Hematopoietic multipotent progenitor cell treated with erythropoietin and hydrocortisone succinate and interleukin-3 and kit ligand, for 4 days (in vitro differentiated cells): Measurements from ENCODE around the gene COPS4.
A peak's percentile ranks its signal among the peaks of the same experiment; 100 is the strongest.

Source experiments
- DNase-seq: peaks from one replicate; pipeline ENCODE4 v3.0.0-alpha.2; 2015

The COPS4 gene

DNA sequence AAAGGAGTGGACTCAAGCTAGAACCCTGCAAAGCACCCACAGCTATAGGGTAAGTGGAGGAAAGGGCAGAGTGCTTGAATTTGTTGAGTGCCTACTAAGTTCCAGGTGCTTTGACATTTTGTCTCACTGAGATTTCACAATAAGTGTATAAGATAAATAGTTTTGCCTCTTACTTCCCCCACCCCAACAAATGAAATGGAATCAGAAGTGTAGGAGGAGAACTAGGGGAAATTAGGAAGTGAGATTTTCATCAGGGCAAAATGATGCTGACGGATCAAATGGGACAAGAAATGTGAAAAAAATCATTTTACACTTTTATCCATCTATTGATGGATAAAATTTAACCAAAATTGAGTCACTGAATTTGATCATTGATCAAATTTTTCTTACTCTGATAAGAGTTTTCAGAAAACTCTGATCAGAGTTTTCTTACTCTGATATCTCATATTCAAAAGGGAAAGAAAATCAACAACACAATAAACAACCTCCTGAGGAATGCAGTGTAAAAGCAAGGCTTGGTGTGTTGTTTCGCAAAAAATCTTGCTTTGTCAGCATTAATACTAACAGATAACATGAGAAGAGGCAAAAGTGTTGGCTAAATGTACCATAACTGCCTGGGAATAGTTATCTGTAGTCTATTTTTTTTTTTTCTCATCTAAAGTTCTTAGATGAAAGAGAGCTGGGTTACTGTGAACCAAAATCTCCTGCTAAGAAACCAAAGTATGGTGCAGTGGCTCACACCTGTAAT lies 54.6 kb downstream of the COPS4 start:
- DNase-seq = no peak

DNA sequence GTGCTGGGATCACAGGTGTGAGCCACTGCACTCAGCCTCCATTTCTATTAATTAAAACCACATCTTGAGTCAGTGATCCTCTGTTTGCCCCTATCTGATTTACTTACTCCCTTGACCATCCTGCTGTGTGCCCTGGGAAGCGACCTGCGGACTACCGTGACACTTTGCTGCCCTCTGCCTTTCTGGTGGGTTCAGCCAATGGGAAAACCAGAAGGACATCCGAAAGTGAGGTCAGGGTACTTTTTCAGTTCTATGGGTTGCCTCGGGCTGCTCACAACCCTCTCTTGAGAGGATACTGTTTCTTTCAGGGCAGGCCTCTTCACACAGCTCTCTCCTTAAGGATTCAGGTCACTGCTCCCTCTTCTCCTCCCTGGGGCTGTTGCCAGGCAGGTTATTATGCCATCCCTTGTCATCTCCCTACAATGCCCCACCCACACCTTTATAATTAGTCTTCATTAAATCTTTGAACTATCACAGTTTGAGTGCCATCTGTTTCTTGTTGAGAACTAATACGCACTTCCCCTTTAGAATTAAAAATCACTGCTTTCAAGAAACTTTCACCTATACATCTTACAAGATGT lies 58.2 kb downstream of the COPS4 start:
- DNase-seq = no peak

DNA sequence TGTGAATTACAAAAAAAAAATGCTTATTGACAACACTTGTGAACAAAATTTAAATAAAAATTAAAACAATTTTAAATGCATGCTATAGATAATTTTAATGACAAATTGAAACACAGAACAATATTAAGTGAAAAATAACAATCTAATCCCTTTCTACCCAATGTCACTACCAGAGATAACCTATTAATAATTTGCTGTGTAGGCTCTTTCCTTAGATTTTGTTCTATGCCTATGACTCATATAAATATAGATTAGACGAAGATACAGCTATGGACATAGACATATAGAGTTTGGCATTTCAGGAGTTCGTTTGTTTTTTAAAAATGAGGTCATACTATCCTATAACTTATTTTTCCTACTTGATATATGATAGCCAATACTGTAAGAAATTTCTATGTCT lies 61.4 kb downstream of the COPS4 start:
- no peak for DNase-seq

DNA sequence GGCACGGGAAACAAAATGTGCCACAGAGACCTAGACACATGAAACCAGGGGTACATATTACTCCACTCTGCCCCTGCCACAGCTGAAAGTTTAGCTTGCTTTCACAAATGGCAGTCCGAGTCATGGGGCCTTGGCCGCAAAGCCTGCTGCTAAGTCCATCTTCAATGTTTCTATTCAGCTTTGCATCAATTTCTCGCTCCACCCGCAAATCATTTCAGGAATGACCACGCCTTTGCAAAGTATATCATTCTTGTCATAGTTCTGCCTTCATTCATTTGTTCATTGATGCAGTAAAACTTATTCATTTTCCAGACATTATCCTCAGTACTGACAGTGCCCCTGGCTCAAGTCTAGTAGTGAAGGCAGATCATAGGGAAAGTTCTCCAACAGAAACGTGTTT lies 70.0 kb downstream of the COPS4 start:
- DNase-seq = no peak

DNA sequence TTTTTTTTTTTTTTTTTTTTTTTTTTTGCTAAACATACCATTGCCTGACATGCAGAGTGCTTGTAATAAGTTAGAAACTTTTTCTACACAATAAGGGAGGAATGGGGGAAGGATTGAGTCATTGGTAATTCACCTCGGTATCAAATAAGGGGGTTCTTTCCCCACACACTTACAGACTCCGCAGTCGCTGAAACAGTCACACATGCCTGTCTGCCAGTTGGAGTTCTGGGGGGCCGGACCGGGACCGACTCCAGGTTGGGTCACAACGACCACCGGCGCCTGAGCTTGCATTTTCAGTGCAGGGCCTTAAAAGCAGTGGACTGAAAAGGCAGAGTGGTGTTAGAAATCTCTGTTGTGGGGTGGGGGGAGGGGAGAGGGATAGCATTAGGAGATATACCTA lies 72.6 kb downstream of the COPS4 start:
- no peak for DNase-seq

DNA sequence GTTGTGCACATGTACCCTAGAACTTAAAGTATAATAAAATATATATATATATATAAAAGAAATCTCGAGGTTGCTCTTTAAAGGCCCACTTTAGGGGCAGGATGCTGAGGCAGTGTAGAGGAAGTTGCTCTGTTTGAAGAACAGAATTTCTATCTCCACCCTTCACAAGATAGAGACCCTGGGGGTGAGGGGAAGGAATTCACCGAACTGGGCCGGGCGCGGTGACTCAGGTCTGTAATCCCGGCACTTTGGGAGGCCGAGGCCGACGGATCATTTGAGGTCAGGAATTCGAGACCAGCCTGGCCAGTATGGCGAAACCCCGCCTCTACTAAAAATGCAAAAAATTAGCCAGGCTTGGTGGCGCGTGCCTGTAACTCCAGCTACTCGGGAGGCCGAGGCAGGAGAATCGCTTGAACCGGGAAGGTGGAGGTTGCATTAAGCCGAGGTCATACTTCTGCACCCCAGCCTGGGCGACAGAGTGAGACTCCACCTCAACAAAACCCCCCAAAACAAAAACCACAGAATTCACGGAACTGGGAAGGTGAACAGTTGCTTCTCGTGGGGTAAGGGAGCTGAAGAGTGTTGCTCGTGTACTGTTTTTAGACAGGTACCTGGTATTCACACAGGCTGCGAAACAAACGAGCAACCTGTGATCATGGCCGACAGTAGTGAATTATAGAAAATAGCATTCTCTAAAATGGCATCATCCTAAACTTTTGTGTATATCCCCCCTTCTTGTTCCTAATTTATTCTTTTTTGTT lies 73.3 kb downstream of the COPS4 start:
- no peak for DNase-seq

DNA sequence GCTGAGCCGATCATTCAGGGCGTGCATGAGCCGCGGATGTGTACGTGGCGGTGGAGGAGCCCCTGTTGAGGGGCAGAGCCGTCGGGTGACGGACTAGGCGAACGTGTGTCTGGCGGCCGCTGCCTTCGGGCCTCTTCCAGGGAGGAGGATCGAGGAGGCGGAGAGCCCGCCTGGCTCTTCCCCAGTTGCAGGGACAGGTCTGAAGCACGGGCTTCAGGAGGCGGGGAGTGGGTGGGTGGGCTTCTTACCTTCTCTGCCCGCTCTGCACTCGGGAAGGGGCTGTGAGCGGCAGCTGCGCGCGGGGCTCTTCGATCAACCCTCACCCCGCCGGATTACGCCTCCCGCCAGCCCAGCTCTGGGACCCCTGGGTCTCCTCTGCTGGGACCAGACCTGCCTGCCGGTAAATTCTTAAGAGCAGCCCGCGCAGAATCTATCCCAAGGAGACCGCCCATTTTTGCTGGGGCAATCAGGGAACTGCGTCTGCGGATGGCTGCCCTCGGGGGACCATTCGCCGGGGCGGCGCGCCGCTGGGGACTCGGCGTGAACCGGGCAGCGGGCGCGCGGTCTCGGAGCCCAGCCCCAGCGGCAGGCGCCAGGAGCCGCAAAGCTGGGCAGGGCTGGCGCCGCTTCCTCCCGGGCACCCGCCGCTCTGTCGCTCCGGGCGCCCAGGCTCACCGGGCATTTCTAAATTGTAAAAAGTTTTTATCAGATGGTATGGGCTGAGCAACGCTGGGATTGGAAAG lies 74.7 kb downstream of the COPS4 start:
- peak; percentile 72 for DNase-seq

DNA sequence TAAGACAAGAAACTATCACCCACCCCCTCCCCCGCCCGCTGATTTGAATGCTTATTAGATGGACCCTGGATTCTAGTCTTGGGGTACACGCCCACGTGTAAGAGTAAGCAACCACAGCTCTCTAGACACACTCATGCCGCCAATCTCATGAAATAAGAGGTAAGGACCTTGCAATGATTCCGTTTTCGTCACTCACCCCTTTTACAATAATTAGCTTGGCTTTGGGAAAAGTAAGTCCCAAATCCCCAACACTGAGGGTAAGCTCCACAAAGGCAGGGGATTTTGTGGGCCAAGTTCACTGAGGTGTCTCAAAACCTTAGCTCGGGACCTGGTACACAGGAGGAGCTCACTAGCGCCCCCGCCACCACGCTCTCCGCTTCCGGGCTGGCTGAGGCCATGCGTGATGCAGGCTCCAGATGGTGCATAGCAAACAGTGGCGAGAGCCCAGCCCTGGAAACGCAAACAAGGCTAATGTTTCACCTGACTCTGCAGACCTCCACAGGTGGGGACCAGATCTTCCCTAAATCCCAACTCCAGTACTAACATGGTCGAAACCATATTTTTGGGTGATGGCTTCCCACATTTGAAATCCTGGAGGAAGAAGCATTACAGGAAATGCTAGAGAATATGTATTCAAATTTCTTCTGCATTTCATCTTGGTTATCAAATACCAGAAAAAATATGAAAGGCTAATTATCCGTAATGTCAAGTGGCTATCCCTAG lies 75.4 kb downstream of the COPS4 start:
- DNase-seq = peak; percentile 95

DNA sequence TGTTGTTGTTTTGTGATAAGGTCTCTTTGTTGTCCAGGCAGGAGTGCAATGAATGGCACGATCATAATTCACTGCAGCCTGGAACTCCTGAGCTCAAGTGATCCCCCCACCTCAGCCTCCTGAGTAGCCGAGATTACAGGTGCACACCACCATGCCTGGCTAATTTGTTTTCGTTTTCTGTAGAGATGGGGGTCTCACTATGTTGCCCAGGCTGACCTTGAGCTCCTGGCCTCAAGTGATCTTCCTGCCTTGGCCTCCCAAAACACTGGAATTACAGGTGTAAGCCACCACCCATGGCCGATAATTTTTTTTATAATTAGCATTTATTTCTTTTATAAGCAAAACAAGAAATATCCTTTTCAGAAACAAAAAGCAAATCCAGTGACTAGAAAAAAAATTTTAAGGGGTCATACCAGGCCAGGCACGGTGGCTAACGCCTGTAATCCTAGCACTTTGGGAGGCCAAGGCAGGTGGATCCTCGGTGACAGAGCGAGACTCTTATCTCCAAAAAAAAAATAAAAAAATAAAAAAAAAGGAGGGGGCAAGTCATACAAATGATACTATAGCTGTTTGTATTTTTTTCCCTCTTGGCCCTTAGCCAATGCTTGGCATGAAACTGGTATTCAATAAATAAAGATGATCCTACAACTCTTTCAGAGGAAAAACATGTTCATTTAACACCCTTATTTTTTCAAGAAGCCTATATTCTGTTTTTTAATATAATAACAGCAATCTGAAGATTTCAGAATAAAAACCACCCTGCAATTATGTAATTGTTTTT lies 76.2 kb downstream of the COPS4 start:
- peak; percentile 52 for DNase-seq

DNA sequence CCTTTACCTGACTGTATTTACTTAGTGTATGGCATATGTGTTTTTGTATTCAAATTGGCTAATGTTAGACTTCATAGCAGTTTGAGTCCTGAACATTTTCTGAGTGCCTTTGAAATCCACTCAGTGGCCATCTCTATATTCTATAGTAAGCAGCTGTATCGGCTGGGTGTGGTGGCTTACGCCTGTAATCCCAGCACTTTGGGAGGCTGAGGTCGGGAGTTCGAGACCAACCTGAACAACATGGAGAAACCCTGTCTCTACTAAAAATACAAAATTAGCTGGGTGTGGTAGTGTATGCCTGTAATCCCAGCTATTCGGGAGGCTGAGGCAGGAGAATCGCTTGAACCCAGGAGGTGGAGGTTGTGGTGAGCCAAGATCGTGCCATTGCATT lies 76.8 kb downstream of the COPS4 start:
- DNase-seq = peak; percentile 50

DNA sequence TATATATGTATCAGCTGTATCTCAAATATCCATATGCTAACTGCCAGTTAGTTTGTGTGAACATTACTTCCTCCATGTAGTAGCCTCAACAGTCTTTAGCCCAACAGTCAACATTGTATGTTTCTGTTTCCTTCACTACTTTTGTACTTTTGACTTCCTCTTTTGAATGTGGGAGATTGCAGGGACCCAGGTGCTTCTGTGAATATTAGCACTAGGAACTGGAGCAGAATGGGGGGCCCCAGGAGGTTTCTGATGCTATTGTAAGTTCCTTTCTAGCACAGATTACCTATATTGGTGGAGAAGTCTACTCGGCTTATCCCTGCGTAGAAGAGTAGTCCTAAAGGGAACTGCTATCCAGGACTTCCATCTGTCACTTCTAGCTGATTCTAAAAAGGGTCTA lies 77.2 kb downstream of the COPS4 start:
- DNase-seq = peak; percentile 94

DNA sequence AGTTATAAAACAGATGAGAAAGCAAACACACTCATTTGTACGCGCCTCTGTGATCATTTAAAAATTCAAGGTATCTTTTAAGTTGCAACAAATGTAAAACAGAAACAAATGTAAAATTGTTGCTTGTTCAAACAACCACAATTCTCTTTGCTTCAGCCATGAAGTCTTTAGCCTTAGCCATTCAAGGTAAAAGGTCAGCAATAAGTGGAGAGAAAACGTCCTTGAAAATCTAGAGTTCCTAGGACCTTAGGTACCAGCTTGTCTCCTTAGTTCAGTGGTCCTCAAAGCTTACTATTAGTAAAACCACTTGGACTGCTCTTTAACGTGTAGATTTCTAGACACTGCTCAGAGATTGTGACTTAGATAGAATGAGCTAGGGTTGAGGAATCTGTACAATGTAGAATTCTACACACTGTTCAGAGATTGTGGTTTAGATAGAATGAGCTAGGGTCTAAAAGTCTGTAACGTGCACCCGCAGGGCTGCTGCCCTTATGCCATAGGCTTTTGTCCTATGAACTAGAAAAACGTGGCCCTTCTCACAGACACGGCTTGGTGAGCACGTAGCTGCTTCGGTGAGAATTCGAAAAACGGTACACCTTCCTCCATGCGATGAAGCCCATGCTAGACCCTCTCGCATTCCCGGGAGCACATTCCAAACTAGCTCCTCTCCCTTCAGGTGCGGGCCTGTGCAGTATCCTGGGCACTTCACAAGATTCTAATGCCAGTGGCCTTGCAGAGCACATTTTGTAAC lies 77.9 kb downstream of the COPS4 start:
- peak; percentile 82 for DNase-seq

DNA sequence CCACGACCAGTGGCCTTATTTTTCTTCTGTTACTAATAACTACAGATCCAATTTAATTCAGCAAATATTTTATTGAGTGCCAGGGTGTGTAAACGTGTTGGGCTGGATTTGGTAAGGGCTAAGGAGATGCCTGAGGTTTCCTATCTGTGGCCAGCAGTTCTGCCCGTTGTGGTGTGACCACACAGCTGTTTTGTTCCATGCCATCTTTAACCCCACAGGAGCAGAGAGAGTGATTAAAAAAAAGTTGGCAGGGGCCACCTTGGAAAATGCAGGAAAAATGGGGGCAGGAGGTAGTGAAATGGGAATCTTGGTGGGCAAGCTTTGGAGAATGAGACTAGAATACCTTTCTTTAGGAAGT lies 78.4 kb downstream of the COPS4 start:
- peak; percentile 93 for DNase-seq

DNA sequence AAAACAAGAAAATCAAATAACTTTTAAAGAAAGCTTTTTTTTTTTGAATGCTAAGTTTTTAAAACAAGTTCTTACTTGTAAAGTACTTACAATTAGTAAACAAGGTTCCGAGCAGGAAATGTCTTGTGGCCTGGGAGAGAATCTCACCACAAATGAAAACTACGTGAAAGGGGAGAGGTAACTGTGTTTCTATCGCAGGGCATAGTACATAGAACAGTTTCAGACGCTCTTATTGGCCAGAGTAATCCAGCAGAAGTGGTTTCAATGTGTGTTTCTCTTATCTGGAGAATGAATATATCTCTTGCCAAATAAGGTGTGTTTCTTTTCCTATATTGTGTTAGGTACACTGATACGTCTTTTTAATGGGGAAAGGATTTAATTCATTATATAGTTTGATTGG lies 79.6 kb downstream of the COPS4 start, which contains the start of gene PLAC8:
Gene PLAC8, minus strand, starts transcription at position 154 of the 400 bp plus-strand sequence. CDS start 6,808 bp downstream, outside the sequence.
- peak; percentile 88 for DNase-seq

DNA sequence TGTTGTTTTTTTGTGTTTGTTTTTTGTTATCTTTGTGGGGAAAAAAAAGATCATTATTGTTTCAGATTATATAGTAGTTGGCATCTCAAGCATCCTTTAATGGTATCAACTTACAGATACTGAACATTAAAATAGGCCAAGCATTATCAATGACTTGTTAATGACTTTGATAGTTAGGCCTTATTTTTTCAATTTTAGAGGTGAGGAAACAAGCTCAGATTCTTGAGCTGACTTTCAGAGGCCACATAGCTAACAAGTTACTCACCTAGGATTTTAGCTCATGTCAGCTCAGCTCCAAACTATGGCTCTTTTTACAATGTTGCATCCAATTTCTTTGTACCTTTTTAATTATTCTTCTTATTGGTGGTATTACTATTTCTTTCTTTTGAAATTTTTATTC lies 80.0 kb downstream of the COPS4 start:
- DNase-seq = no peak

DNA sequence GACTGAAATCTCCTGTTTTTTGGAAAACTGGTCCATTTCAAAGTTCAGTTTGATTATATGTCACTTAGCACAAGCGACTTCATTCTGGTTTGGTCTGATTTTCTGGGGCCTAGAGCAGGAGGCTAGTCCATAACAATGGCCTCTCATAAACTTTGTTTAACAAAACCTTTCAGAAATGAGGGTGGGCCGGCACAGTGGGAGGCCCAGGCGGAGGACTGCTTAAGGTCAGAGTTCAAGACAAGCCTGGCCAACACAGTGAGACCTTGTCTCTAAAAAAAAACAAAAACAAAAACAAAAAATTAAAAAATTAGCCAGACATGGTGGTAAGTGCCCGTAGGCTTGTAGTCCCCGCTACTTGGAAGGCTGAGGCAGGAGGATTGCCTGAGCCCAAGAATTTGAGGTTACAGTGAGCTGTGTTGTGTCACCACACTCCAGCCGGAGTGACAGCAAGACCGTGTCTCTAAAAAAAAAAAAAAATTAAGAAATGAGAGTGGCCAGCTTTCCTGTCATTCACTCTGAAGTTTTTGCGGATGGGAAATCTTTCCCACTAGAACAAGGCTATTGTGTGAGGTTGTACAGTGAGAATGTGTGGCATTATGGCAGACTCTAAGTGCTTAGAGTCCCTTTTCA lies 80.8 kb downstream of the COPS4 start:
- DNase-seq = no peak

DNA sequence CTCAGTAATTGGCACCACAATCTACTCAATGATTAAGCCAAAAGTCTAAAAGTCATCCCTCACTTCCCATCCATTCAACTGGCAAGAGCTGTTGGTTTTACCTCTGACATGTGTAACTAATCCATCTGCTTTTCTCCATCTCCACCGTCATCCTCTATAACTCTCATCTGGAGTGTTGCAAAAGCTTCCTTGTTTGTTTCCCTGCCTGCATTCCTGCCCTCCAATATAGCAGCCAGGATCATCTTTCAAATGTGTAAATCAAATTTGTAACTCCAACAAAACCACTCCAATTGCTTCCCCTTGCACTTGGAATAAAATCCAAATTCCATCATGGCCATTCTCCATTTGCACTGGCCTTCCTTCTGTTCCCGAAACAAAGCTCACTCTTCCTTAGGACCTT lies 83.9 kb downstream of the COPS4 start:
- DNase-seq = no peak

DNA sequence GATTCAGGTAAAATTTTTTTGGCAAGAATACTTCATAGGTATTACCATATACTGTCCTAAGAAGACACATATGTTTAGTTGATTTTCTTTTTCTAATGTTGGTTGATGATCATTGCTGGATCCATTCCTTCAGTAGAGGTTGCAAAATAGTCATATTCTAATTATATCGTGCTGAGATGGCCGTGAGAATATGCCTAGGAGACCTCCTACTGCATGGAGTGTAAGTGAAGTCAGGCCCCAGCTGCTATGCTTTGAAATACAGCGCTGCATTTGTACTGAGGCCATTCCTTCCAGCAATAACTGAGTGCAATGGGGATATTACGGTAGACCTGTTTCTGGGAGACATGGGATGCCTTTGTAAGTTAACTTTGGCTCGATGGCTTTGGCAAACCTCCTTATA lies 86.3 kb downstream of the COPS4 start:
- no peak for DNase-seq

DNA sequence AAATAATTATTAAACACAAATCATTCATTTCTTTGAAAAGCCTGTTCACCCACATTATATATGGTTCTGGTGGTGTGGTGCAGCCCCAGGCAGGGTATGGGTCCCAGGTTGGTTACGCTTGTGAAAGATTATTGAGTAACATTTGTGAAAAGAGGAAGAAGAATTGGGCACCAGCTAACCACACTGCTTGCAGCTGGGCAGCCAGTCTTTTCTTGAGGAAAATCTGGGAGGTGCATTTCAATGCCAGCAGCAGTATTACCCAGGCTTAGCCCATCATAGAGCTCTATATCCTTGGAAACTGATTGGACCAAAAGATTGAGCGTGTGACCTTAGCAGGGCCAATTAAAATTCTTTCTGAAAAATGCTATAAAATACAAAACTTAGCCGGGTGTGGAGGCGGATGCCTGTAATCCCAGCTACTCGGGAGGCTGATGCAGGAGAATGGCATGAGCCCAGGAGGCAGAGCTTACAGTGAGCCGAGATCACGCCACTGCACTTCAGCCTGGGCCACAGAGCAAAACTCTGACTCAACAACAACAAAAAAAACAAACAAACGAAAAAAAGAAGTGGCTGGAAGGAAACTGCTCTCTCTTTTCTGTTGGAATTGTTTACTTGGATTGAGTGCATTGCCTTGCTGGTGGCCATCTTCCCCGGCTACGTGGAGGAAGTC lies 89.3 kb downstream of the COPS4 start:
- DNase-seq = peak; percentile 92
